AG04449 (cell line): ENCODE measurements around the gene EPHA6.

Experiments
- CTCF ChIA-PET: fragments of 350-600 bp; formaldehyde crosslinking; extraction: SDS; loops from one replicate; lab custom pipeline; 2021; ENCODE audit warnings: antibody characterized with exemption; lab: Yijun Ruan, JAX
- POLR2A ChIA-PET: fragments of 400-600, 350-600 bp; formaldehyde crosslinking; extraction: SDS; loops from one replicate; lab custom pipeline; 2020; ENCODE audit warnings: antibody characterized with exemption, inconsistent platforms; lab: Yijun Ruan, JAX
- DNase-seq: peaks from one replicate; pipeline ENCODE4 v3.0.0-alpha.2; 2010; ENCODE audit warnings: low read depth, low spot score
- H3K4me3 ChIP-seq: 2 replicates; pipeline ENCODE4 v1.5.1; 2011; ENCODE audit warnings: low read depth, mild to moderate bottlenecking, control low read depth, low read length
- CTCF ChIP-seq: IDR thresholded peaks from one replicate; pipeline ENCODE4 v1.5.1; 2011; ENCODE audit warnings: mild to moderate bottlenecking, moderate library complexity, low read length, control low read depth, inconsistent platforms; ENCODE audit not compliant: insufficient read depth; ENCODE audit errors: missing control alignments

EPHA6 gene

GRCh38 chr3:97684490-97684889 is 870.1 kb downstream of the EPHA6 start:
- ChIA-PET CTCF (no interaction called here), POLR2A (no interaction called here)
- no peak for DNase-seq
- no peak for TF ChIP-seq CTCF
- no peak overlapping the region for H3K4me3 ChIP-seq

GRCh38 chr3:97686258-97686657 is 871.9 kb downstream of the EPHA6 start:
- ChIA-PET CTCF (no interaction called here), POLR2A (no interaction called here)
- no peak for TF ChIP-seq CTCF
- no peak for DNase-seq
- H3K4me3 ChIP-seq, result no peak overlapping the region

- ChIA-PET CTCF (no interaction called here), POLR2A (no interaction called here)
- no peak for TF ChIP-seq CTCF
- H3K4me3 ChIP-seq, result no peak overlapping the region
- no peak for DNase-seq
Measured at GRCh38 chr3:97687734-97688133, 873.3 kb downstream of the EPHA6 start.

GRCh38 chr3:97689111-97689510 is 874.7 kb downstream of the EPHA6 start:
- CTCF ChIA-PET, result interaction anchor here (1.2 kb wide), 1 partner anchor 30 kb away, joined by 3 read pairs; no protein-coding TSS in a partner anchor
- no peak for TF ChIP-seq CTCF
- POLR2A ChIA-PET, result no interaction called here

GRCh38 chr3:97689962-97690361 is 875.6 kb downstream of the EPHA6 start:
- ChIA-PET CTCF (no interaction called here), POLR2A (no interaction called here)
- TF ChIP-seq CTCF, result no peak
- no peak for DNase-seq
- H3K4me3 ChIP-seq, result no peak overlapping the region

More at GRCh38 chr3:97689111-97689510, 874.7 kb downstream of the EPHA6 start:
- DNase-seq, result no peak
- H3K4me3 ChIP-seq, result no peak overlapping the region

GRCh38 chr3:97691354-97691753 is 877.0 kb downstream of the EPHA6 start:
- TF ChIP-seq CTCF, result no peak
- no peak for DNase-seq
- POLR2A ChIA-PET, result no interaction called here
- H3K4me3 ChIP-seq, result no peak overlapping the region
- CTCF ChIA-PET, result no interaction called here
